ENCODE data around the gene C6orf15. TPM values are rescaled to one million over a fixed set of nuclear protein-coding genes. Genes with fewer than 3 reads are reported as not detected.

Gene C6orf15
- total and polyA plus RNA-seq, 4 donors: not detected

- H3K9me3 ChIP-seq (ENCODE audit: control insufficient read depth in 4 of 4, low read length in 3 of 4): no peaks in the 10 kb centered on the region
- H3K36me3 ChIP-seq (ENCODE audit: control insufficient read depth in 4 of 4, insufficient read depth in 3 of 4, low read depth in 1 of 4, low read length in 3 of 4): no peaks in the 10 kb centered on the region
- no peak overlapping the region for H3K27ac ChIP-seq (ENCODE audit: low read depth in 1 of 2, low read length in 2 of 2)
- DNase-seq (ENCODE audit: low spot score): no peak
- H3K27me3 ChIP-seq (ENCODE audit: control insufficient read depth in 4 of 4, insufficient read depth in 4 of 4, low read length in 3 of 4): no peaks in the 10 kb centered on the region
- H3K9ac ChIP-seq (ENCODE audit: low read depth in 1 of 2, low read length in 2 of 2): no peak overlapping the region
- H3K4me1 ChIP-seq (ENCODE audit: control insufficient read depth in 4 of 4, insufficient read depth in 4 of 4, low read length in 3 of 4): no peaks in the 10 kb centered on the region
- no peak overlapping the region for H3K4me3 ChIP-seq (ENCODE audit: low read depth in 1 of 3, low read length in 3 of 3)
- TF ChIP-seq HNF4A (conservative IDR thresholded peaks at IDR 0.05) (no peak), HNF4G (IDR thresholded peaks at IDR 0.05) (no peak), YY1 (IDR thresholded peaks at IDR 0.05) (no peak), CTCF (IDR thresholded peaks at IDR 0.05; ENCODE audit: low read depth, low read length, missing input control) (no peak), EGR1 (IDR thresholded peaks at IDR 0.05; ENCODE audit: low read depth in 2 of 2) (no peak), JUND (IDR thresholded peaks at IDR 0.05) (no peak), TAF1 (conservative IDR thresholded peaks at IDR 0.05) (no peak), NR2F2 (IDR thresholded peaks at IDR 0.05) (no peak), MAX (IDR thresholded peaks at IDR 0.05) (no peak), GABPA (IDR thresholded peaks at IDR 0.05 in 1 of 2, conservative IDR thresholded peaks at IDR 0.05 in 1 of 2) (no peak), ATF3 (IDR thresholded peaks at IDR 0.05) (no peak), SP1 (IDR thresholded peaks at IDR 0.05) (no peak), FOXA1 (IDR thresholded peaks at IDR 0.05) (no peak), ZBTB33 (IDR thresholded peaks at IDR 0.05) (no peak), REST (IDR thresholded peaks at IDR 0.05) (no peak)
- 78% methylated on average over 7 of the region's 7 CpGs for WGBS
Observed at GRCh38 chr6:31063906-31064435, 48.4 kb downstream of the C6orf15 start.

Small RNA genes within 50 kb of the gene (small RNA-seq; reads per million reads assigned to genes)
- not detected for gene POLR2LP1
- gene RNU6-1133P: not detected

Other genes with a start within 250 kb of the C6orf15 start
- gene DDR1, start 228.1 kb downstream of the C6orf15 start, total RNA-seq: 1 to 10 TPM; 4.0 to 5.3 TPM
- 1 to 10 TPM; 1.2 to 4.8 TPM for gene DDR1, start 228.1 kb downstream of the C6orf15 start, polyA plus RNA-seq
- gene GTF2H4, start 204.4 kb downstream of the C6orf15 start, total RNA-seq: 10 to 100 TPM; 11.0 to 13.6 TPM
- gene GTF2H4, start 204.4 kb downstream of the C6orf15 start, polyA plus RNA-seq: 10 to 100 TPM in 1 of 2 donors, 1 to 10 TPM in 1; 6.2 to 15.8 TPM
- gene VARS2, start 198.3 kb downstream of the C6orf15 start, total RNA-seq: 10 to 100 TPM; 10.2 to 23.3 TPM
- gene VARS2, start 198.3 kb downstream of the C6orf15 start, polyA plus RNA-seq: 10 to 100 TPM in 1 of 2 donors, 1 to 10 TPM in 1; 9.4 to 22.4 TPM
- not detected for gene SFTA2, start 180.4 kb downstream of the C6orf15 start, total RNA-seq
- gene SFTA2, start 180.4 kb downstream of the C6orf15 start, polyA plus RNA-seq: under 1 TPM in 1 of 2 donors, not detected in 1; 0.60 TPM
- under 1 TPM in 1 of 2 donors, not detected in 1; under 0.01 TPM for gene MUCL3, start 171.6 kb downstream of the C6orf15 start, total RNA-seq
- not detected for gene MUCL3, start 171.6 kb downstream of the C6orf15 start, polyA plus RNA-seq
- gene MUC21, start 128.9 kb downstream of the C6orf15 start, total RNA-seq: not detected
- under 1 TPM in 1 of 2 donors, not detected in 1; 0.02 TPM for gene MUC21, start 128.9 kb downstream of the C6orf15 start, polyA plus RNA-seq
- not detected for gene MUC22, start 102.1 kb downstream of the C6orf15 start, total RNA-seq
- gene MUC22, start 102.1 kb downstream of the C6orf15 start, polyA plus RNA-seq: not detected
- under 1 TPM in 1 of 2 donors, not detected in 1; under 0.01 TPM for gene PSORS1C1, start 2.2 kb upstream of the C6orf15 start, total RNA-seq
- under 1 TPM in 1 of 2 donors, not detected in 1; 0.08 TPM for gene PSORS1C1, start 2.2 kb upstream of the C6orf15 start, polyA plus RNA-seq
- not detected for gene CDSN, start 7.9 kb upstream of the C6orf15 start, total RNA-seq
- gene CDSN, start 7.9 kb upstream of the C6orf15 start, polyA plus RNA-seq: not detected
- not detected for gene PSORS1C2, start 26.5 kb upstream of the C6orf15 start, total RNA-seq
- gene PSORS1C2, start 26.5 kb upstream of the C6orf15 start, polyA plus RNA-seq: not detected
- 1 to 10 TPM; 6.9 to 9.9 TPM for gene CCHCR1, start 45.2 kb upstream of the C6orf15 start, total RNA-seq
- 1 to 10 TPM; 3.1 to 5.6 TPM for gene CCHCR1, start 45.2 kb upstream of the C6orf15 start, polyA plus RNA-seq
- 10 to 100 TPM in 1 of 2 donors, under 1 TPM in 1; 0.67 to 16.8 TPM for gene TCF19, start 46.0 kb upstream of the C6orf15 start, total RNA-seq
- gene TCF19, start 46.0 kb upstream of the C6orf15 start, polyA plus RNA-seq: 1 to 10 TPM in 1 of 2 donors, under 1 TPM in 1; 0.63 to 3.4 TPM
- 1 to 10 TPM in 1 of 2 donors, not detected in 1; 3.2 TPM for gene POU5F1, start 58.1 kb upstream of the C6orf15 start, total RNA-seq
- under 1 TPM in 1 of 2 donors, not detected in 1; 0.32 TPM for gene POU5F1, start 58.1 kb upstream of the C6orf15 start, polyA plus RNA-seq
- gene HLA-C, start 159.5 kb upstream of the C6orf15 start, total RNA-seq: 100 to 1,000 TPM; 249 to 292 TPM
- gene HLA-C, start 159.5 kb upstream of the C6orf15 start, polyA plus RNA-seq: 100 to 1,000 TPM; 232 to 317 TPM
- 100 to 1,000 TPM; 341 to 369 TPM for gene HLA-B, start 244.6 kb upstream of the C6orf15 start, total RNA-seq
- gene HLA-B, start 244.6 kb upstream of the C6orf15 start, polyA plus RNA-seq: 100 to 1,000 TPM; 464 to 864 TPM